Ascending aorta (tissue), 2 donors: ENCODE data around the gene ADGRL3. TPM values are rescaled to one million over a fixed set of nuclear protein-coding genes. Genes with fewer than 3 reads are reported as not detected.

ENCODE experiments used
- DNase-seq, 2 donors: peaks; one replicate each; pipeline ENCODE4 v3.0.0-alpha.2; 2019; ENCODE audit warnings: low spot score in 2 of 2
- H3K27ac ChIP-seq, 2 donors: fragments of 200-600 bp; sonication (generic); one replicate each; pipeline ENCODE4 v1.5.1; 2016 to 2017; ENCODE audit warnings: mild to moderate bottlenecking in 1 of 2
- H3K27me3 ChIP-seq: fragments of 200-600 bp; sonication (generic); one replicate; pipeline ENCODE4 v1.5.1; 2017
- H3K36me3 ChIP-seq, 2 donors: fragments of 200-600 bp; sonication (generic); one replicate each; pipeline ENCODE4 v1.5.1; 2016
- H3K4me1 ChIP-seq, 2 donors: fragments of 200-600 bp; sonication (generic); one replicate each; pipeline ENCODE4 v1.5.1; 2016 to 2017; ENCODE audit warnings: mild to moderate bottlenecking in 1 of 2
- H3K4me3 ChIP-seq, 2 donors: fragments of 200-600 bp; sonication (generic); one replicate each; pipeline ENCODE4 v1.5.1; 2016 to 2017; ENCODE audit warnings: mild to moderate bottlenecking in 1 of 2
- H3K9me3 ChIP-seq, 2 donors: fragments of 200-600 bp; sonication (generic); one replicate each; pipeline ENCODE4 v1.5.1; 2016
- CTCF ChIP-seq, 3 experiments: fragments of 200-600 bp in 2 of 3; fragments of 450-650 bp in 1 of 3; sonication (generic) in 2 of 3; IDR thresholded peaks; one replicate each; pipeline ENCODE4 v1.5.1; 2016 to 2019; ENCODE audit warnings: antibody characterized with exemption in 3 of 3, mild to moderate bottlenecking in 1 of 3, moderate library complexity in 1 of 3
- intact Hi-C: fragments of 100-400 bp; cut with DNase I; formaldehyde crosslinking; loops from one replicate; pipeline ENCODE4 v1.15.1; 2023
- total RNA-seq: library from RNA; depleted of rRNA; stranded (reverse); fragments of >200 nt; gene quantifications from one replicate; pipeline ENCODE4 v1.1.0, GENCODE V29; 2016

ADGRL3 gene
- total RNA-seq, 1 donor from 2014 or later = 22.2 TPM

DNA sequence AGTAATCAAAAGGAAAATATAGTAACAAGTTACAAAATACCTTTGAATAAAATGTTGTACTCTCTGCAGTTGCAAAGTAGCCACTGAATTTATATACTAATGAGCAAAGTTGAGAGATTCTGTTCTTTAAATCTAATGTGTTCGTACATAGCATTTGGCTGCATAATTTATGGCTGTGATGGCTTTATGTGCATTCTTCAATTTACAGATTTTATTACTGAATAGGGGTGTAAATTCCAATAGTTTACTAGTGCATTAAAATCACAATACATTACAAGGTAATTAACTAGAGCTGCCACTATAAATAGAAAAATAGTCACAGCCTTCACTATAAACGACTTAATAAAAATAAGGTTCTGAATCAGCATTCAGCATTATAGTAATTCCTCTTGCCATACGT lies 620.0 kb downstream of the ADGRL3 start:
- Histone ChIP-seq H3K27me3 (no peaks in the 10 kb centered on the region), H3K9me3 (no peaks in the 10 kb centered on the region), H3K27ac (no peak overlapping the region), H3K4me3 (no peak overlapping the region), H3K36me3 (no peaks in the 10 kb centered on the region), H3K4me1 (no peaks in the 10 kb centered on the region)
- DNase-seq = no peak
- intact Hi-C loops = no loop called here
- TF ChIP-seq CTCF (IDR thresholded peaks at IDR 0.05) = no peak

DNA sequence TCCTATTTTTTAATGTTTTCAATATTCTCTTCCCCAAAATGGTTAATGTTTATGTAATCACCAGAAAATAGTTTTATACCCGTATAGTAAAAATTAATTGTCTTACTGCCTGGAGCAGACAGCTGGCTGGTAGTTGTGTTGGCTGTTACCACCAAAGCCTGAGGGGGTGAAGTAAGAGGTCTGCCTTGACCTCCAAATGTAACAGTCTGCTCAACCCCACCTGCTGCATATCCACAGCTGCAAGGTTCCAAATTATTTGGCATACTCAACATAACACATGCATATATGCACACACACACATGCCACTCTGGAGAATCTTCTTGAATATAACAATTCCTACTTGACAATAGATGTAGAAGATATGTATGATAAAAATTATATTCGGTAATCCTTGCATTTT lies 624.3 kb downstream of the ADGRL3 start:
- H3K36me3 ChIP-seq = no peaks in the 10 kb centered on the region
- H3K27ac ChIP-seq = no peak overlapping the region
- TF ChIP-seq CTCF (IDR thresholded peaks at IDR 0.05) = no peak
- intact Hi-C loops = no loop called here
- no peaks in the 10 kb centered on the region for H3K4me1 ChIP-seq
- no peak for DNase-seq
- H3K27me3 ChIP-seq = no peaks in the 10 kb centered on the region
- no peak overlapping the region for H3K4me3 ChIP-seq
- H3K9me3 ChIP-seq = no peaks in the 10 kb centered on the region

GRCh38 chr4:61827907-61828391 lies 627.8 kb downstream of the ADGRL3 start:
- intact Hi-C loops = no loop called here
- Histone ChIP-seq H3K27me3 (no peaks in the 10 kb centered on the region), H3K36me3 (no peaks in the 10 kb centered on the region)

GRCh38 chr4:61828960-61829359 lies 628.8 kb downstream of the ADGRL3 start:
- no peaks in the 10 kb centered on the region for H3K36me3 ChIP-seq
- no peak overlapping the region for H3K4me3 ChIP-seq
- no peaks in the 10 kb centered on the region for H3K4me1 ChIP-seq
- intact Hi-C loops = no loop called here
- DNase-seq = no peak
- no peaks in the 10 kb centered on the region for H3K27me3 ChIP-seq
- H3K9me3 ChIP-seq = no peaks in the 10 kb centered on the region
- H3K27ac ChIP-seq = no peak overlapping the region
- TF ChIP-seq CTCF (IDR thresholded peaks at IDR 0.05) = no peak

More at GRCh38 chr4:61827907-61828391, 627.8 kb downstream of the ADGRL3 start:
- Histone ChIP-seq H3K9me3 (no peaks in the 10 kb centered on the region), H3K4me1 (no peaks in the 10 kb centered on the region), H3K4me3 (no peak overlapping the region), H3K27ac (no peak overlapping the region)
- no peak for TF ChIP-seq CTCF (IDR thresholded peaks at IDR 0.05)
- DNase-seq = no peak

DNA sequence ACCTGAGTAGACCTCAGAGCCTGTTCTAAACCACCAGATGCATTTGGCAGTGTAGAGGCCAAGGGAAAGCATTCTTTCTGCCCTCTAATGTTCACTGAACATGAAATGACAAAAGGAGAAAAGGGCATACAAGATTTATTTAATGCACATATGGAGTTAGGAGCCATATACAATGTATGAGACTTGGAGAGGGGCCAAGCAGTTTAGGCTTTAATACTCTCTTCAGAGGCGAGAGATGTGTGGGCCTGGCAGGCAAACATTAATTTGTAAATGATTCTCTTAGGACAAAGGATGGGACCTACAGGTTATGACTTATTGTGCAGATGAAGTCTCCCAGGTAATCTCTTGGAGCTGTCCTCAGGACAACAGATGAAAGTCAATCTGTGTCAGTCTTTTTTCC lies 631.9 kb downstream of the ADGRL3 start:
- no peaks in the 10 kb centered on the region for H3K36me3 ChIP-seq
- H3K4me1 ChIP-seq = no peaks in the 10 kb centered on the region
- H3K27ac ChIP-seq = no peak overlapping the region
- no peak for TF ChIP-seq CTCF (IDR thresholded peaks at IDR 0.05)
- H3K4me3 ChIP-seq = no peak overlapping the region
- H3K27me3 ChIP-seq = no peaks in the 10 kb centered on the region
- intact Hi-C loops = no loop called here
- H3K9me3 ChIP-seq = no peaks in the 10 kb centered on the region
- DNase-seq = no peak

DNA sequence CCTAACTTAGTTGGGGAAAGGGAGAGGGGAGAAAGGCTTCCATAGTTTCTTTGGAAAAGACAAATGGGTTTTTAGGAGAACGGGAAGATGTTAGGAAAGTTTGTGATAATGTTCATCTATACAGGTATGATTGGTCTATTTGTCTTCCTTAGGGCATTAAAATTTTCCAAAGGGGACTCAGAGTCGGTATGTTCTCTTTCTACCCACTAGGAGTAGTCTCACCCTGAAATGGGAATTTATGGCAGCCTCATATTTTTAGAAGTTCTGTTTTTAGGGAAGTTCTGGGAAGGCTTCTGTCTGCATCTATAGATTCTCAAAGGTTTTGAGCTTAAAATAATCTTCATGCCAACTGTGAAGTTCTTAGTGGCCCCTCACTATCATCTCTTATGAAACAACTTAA lies 637.3 kb downstream of the ADGRL3 start:
- no peak for DNase-seq
- H3K9me3 ChIP-seq = no peaks in the 10 kb centered on the region

More for the DNA sequence above, 637.3 kb downstream of the ADGRL3 start:
- no peaks in the 10 kb centered on the region for H3K36me3 ChIP-seq
- H3K4me3 ChIP-seq = no peak overlapping the region
- TF ChIP-seq CTCF (IDR thresholded peaks at IDR 0.05) = no peak
- H3K4me1 ChIP-seq = no peaks in the 10 kb centered on the region
- H3K27ac ChIP-seq = no peak overlapping the region
- H3K27me3 ChIP-seq = no peaks in the 10 kb centered on the region
- intact Hi-C loops = no loop called here
